WTC11 (cell line): Measurements from ENCODE around the gene ATG14. TPM values are rescaled to one million over a fixed set of nuclear protein-coding genes. Genes with fewer than 3 reads are reported as not detected.

Experiments used
- ATAC-seq: fragments of 200-7000 bp; cut with Tn5 transposase; 2 replicates; pipeline ENCODE4 v1.10.0; 2021; ENCODE audit warnings: mild to moderate bottlenecking, moderate library complexity
- CTCF ChIA-PET: fragments of 300-600 bp; sonication (Branson Sonifier 250); formaldehyde crosslinking; loops from one replicate; lab custom pipeline; 2021; ENCODE audit warnings: antibody characterized with exemption; lab: Charles Lee
- POLR2A ChIA-PET: fragments of 350-600 bp; sonication (Branson Sonifier 250); formaldehyde crosslinking; loops from one replicate; lab custom pipeline; 2021; ENCODE audit warnings: antibody characterized with exemption; lab: Charles Lee
- DNase-seq: peaks from one replicate; pipeline ENCODE4 v3.0.0; 2021; ENCODE audit warnings: low spot score
- H3K27ac Mint-ChIP-seq: 2 replicates; pipeline ENCODE4 v1.8.0; 2021; ENCODE audit warnings: mixed read lengths
- H3K27me3 Mint-ChIP-seq: 2 replicates; pipeline ENCODE4 v1.8.0; 2021; ENCODE audit warnings: low read depth, mild to moderate bottlenecking, moderate library complexity, mixed read lengths
- H3K36me3 Mint-ChIP-seq: 2 replicates; pipeline ENCODE4 v1.8.0; 2021; ENCODE audit warnings: mixed read lengths
- H3K4me1 Mint-ChIP-seq: 2 replicates; pipeline ENCODE4 v1.8.0; 2022; ENCODE audit warnings: mixed read lengths
- H3K4me3 Mint-ChIP-seq: 2 replicates; pipeline ENCODE4 v1.8.0; 2021; ENCODE audit warnings: mild to moderate bottlenecking, moderate library complexity, mixed read lengths
- H3K9me3 Mint-ChIP-seq: 2 replicates; pipeline ENCODE4 v1.8.0; 2021; ENCODE audit warnings: mixed read lengths
- AFF4 ChIP-seq: sonication (generic); formaldehyde crosslinking; IDR thresholded peaks from 2 replicates; pipeline ENCODE4 v1.8.1; 2023; ENCODE audit warnings: mild to moderate bottlenecking, missing genetic modification reagents, borderline replicate concordance
- ATF2 ChIP-seq: sonication (generic); formaldehyde crosslinking; IDR thresholded peaks from 2 replicates; pipeline ENCODE4 v1.8.1; 2022; ENCODE audit warnings: low read depth, missing genetic modification reagents, borderline replicate concordance
- ATF6 ChIP-seq: sonication (generic); formaldehyde crosslinking; IDR thresholded peaks from 2 replicates; pipeline ENCODE4 v1.8.1; 2023; ENCODE audit warnings: mild to moderate bottlenecking, missing genetic modification reagents
- CTCF ChIP-seq: fragments of 200-600 bp; IDR thresholded peaks from 2 replicates; pipeline ENCODE4 v1.8.0; 2022; ENCODE audit warnings: antibody characterized with exemption
- EMX1 ChIP-seq: fragments of 250-450 bp; sonication (Bioruptor Pico); IDR thresholded peaks from 2 replicates; pipeline ENCODE4 v1.8.0; 2021; ENCODE audit warnings: mild to moderate bottlenecking
- ESRRA ChIP-seq: sonication (generic); formaldehyde crosslinking; IDR thresholded peaks from 2 replicates; pipeline ENCODE4 v1.8.1; 2022; ENCODE audit warnings: mild to moderate bottlenecking, missing genetic modification reagents, borderline replicate concordance
- ETV6 ChIP-seq: sonication (generic); formaldehyde crosslinking; IDR thresholded peaks from 2 replicates; pipeline ENCODE4 v1.8.1; 2022; ENCODE audit warnings: mild to moderate bottlenecking, missing genetic modification reagents
- FOXJ3 ChIP-seq: sonication (generic); formaldehyde crosslinking; IDR thresholded peaks from 2 replicates; pipeline ENCODE4 v1.9.0; 2021; ENCODE audit warnings: missing genetic modification reagents, mild to moderate bottlenecking, borderline replicate concordance
- GTF2I ChIP-seq: fragments of 250-450 bp; sonication (Bioruptor Pico); conservative IDR thresholded peaks from 2 replicates; pipeline ENCODE4 v1.4.0; 2021; ENCODE audit warnings: mild to moderate bottlenecking
- HMGA2 ChIP-seq: fragments of 250-450 bp; sonication (Bioruptor Pico); IDR thresholded peaks from 2 replicates; pipeline ENCODE4 v1.4.0; 2021; ENCODE audit warnings: mild to moderate bottlenecking, moderate library complexity
- NFYB ChIP-seq: sonication (generic); formaldehyde crosslinking; conservative IDR thresholded peaks from 2 replicates; pipeline ENCODE4 v1.8.0; 2022; ENCODE audit warnings: low read depth, missing genetic modification reagents
- OVOL2 ChIP-seq: fragments of 250-450 bp; sonication (Bioruptor Pico); IDR thresholded peaks from 2 replicates; pipeline ENCODE4 v1.9.0; 2021; ENCODE audit warnings: mild to moderate bottlenecking, borderline replicate concordance
- SMAD4 ChIP-seq: sonication (generic); formaldehyde crosslinking; IDR thresholded peaks from 2 replicates; pipeline ENCODE4 v1.8.0; 2022; ENCODE audit warnings: mild to moderate bottlenecking, missing genetic modification reagents
- ZNF423 ChIP-seq: fragments of 250-450 bp; sonication (Bioruptor Pico); IDR thresholded peaks from 2 replicates; pipeline ENCODE4 v2.1.2; 2022; ENCODE audit warnings: mild to moderate bottlenecking, moderate library complexity
- ZNF425 ChIP-seq: fragments of 250-450 bp; sonication (Bioruptor Pico); conservative IDR thresholded peaks from 2 replicates; pipeline ENCODE4 v1.9.0; 2021; ENCODE audit warnings: mild to moderate bottlenecking
- ZNF512 ChIP-seq: sonication (generic); formaldehyde crosslinking; IDR thresholded peaks from 2 replicates; pipeline ENCODE4 v1.8.1; 2022; ENCODE audit warnings: missing genetic modification reagents, borderline replicate concordance
- ZNF532 ChIP-seq: fragments of 250-450 bp; sonication (Bioruptor Pico); IDR thresholded peaks from 2 replicates; pipeline ENCODE4 v1.9.0; 2021; ENCODE audit warnings: mild to moderate bottlenecking, borderline replicate concordance
- ZNF671 ChIP-seq: fragments of 250-450 bp; sonication (Bioruptor Pico); IDR thresholded peaks from 2 replicates; pipeline ENCODE4 v1.8.0; 2021; ENCODE audit warnings: mild to moderate bottlenecking
- ZSCAN18 ChIP-seq: fragments of 250-450 bp; sonication (Bioruptor Pico); IDR thresholded peaks from 2 replicates; pipeline ENCODE4 v2.1.2; 2022; ENCODE audit warnings: mild to moderate bottlenecking, moderate library complexity
- total RNA-seq: library from RNA; stranded (reverse); gene quantifications from 3 replicates; pipeline ENCODE4 v1.2.3, GENCODE V29; 2021

The ATG14 gene
- total RNA-seq, 1 experiment from 2014 or later: 10.4 TPM

- no peak for ATAC-seq
- ChIA-PET POLR2A (interaction anchor here (0.6 kb wide), 1 partner anchor 100 kb away, joined by 3 read pairs; no protein-coding TSS in a partner anchor), CTCF (no interaction called here)
- peaks cover 3% of the 10 kb centered on the region; the same call in 1 of the 2 replicates for H3K27me3 Mint-ChIP-seq
- H3K4me1 Mint-ChIP-seq: peaks cover 14% of the 10 kb centered on the region
- H3K27ac Mint-ChIP-seq: no peak overlapping the region
- H3K4me3 Mint-ChIP-seq: no peak overlapping the region
- TF ChIP-seq HMGA2 (CRISPR knock-in tag): no peak
- TF ChIP-seq SMAD4 (CRISPR knock-in tag): no peak
- TF ChIP-seq ATF6 (CRISPR knock-in tag): no peak
- TF ChIP-seq FOXJ3 (CRISPR knock-in tag): no peak
- TF ChIP-seq AFF4 (CRISPR knock-in tag): no peak
- TF ChIP-seq ZNF512: no peak
- TF ChIP-seq EMX1 (CRISPR knock-in tag): no peak
- no peak for TF ChIP-seq ZNF671
- TF ChIP-seq NFYB: no peak
- no peak for TF ChIP-seq ZNF532 (CRISPR knock-in tag)
- no peak for TF ChIP-seq ZSCAN18 (CRISPR knock-in tag)
- TF ChIP-seq ETV6 (CRISPR knock-in tag): no peak
- TF ChIP-seq CTCF: no peak
- TF ChIP-seq ESRRA (CRISPR knock-in tag): no peak
- TF ChIP-seq ATF2 (CRISPR knock-in tag): no peak
- no peak for TF ChIP-seq ZNF423
- TF ChIP-seq GTF2I: no peak
- TF ChIP-seq ZNF425 (CRISPR knock-in tag): no peak
- no peak for TF ChIP-seq OVOL2 (CRISPR knock-in tag)
- TF ChIP-seq, all 79 proteins: peak for 0
- H3K9me3 Mint-ChIP-seq: peaks cover 1% of the 10 kb centered on the region; the same call in 1 of the 2 replicates
- 0 out of 2 replicates have a peak, but pooled peaks cover 2% of the 10 kb centered on the region for H3K36me3 Mint-ChIP-seq
- DNase-seq: no peak
Measured at GRCh38 chr14:55451950-55452349, 40.3 kb upstream of the ATG14 start.
